GM18870 (cell line): Measurements from ENCODE around the gene DNAH6.
A peak's percentile ranks its signal among the peaks of the same experiment; 100 is the strongest.
"Not testable (repeated sequence)": the region's sequence is repeated elsewhere in the genome, so short reads cannot be mapped to it uniquely, and the experiment has no call there.

ENCODE experiments used
- ATAC-seq: cut with Tn5 transposase; IDR thresholded peaks from one replicate; pipeline ENCODE4 v1.9.1; 2021; ENCODE audit warnings: moderate library complexity; ENCODE audit not compliant: unreplicated experiment

Gene DNAH6

GRCh38 chr2:84732897-84733778 is 216.8 kb downstream of the DNAH6 start:
- ATAC-seq: no peak

- ATAC-seq: no peak
These were observed 219.1 kb downstream of the DNAH6 start for GRCh38 chr2:84735389-84735788.

- peak; percentile 95 for ATAC-seq
These were observed 225.0 kb downstream of the DNAH6 start for GRCh38 chr2:84741182-84741822.

- no peak for ATAC-seq
These were observed 232.0 kb downstream of the DNAH6 start for GRCh38 chr2:84748341-84748740.

GRCh38 chr2:84749442-84749841 is 233.1 kb downstream of the DNAH6 start:
- no peak for ATAC-seq

GRCh38 chr2:84755096-84755495 is 238.8 kb downstream of the DNAH6 start:
- no peak for ATAC-seq

- ATAC-seq: no peak
These were observed 241.3 kb downstream of the DNAH6 start for GRCh38 chr2:84757648-84758047.

- no peak for ATAC-seq
These were observed 250.5 kb downstream of the DNAH6 start for GRCh38 chr2:84766791-84767190.

- ATAC-seq: no peak
These were observed 252.5 kb downstream of the DNAH6 start for GRCh38 chr2:84768840-84769239.

- no peak for ATAC-seq
These were observed 254.0 kb downstream of the DNAH6 start for GRCh38 chr2:84770280-84770679.

- no peak for ATAC-seq
These were observed 255.0 kb downstream of the DNAH6 start for GRCh38 chr2:84771251-84771650.

- not testable (repeated sequence) for ATAC-seq
These were observed 257.3 kb downstream of the DNAH6 start for GRCh38 chr2:84773562-84773961.

- no peak for ATAC-seq
These were observed 259.7 kb downstream of the DNAH6 start for GRCh38 chr2:84776011-84776410.

- ATAC-seq: no peak
These were observed 262.8 kb downstream of the DNAH6 start for GRCh38 chr2:84778911-84779690.

- no peak for ATAC-seq
These were observed 263.5 kb downstream of the DNAH6 start for GRCh38 chr2:84779781-84780180.

GRCh38 chr2:84781942-84782716 is 265.8 kb downstream of the DNAH6 start:
- ATAC-seq: no peak

GRCh38 chr2:84782717-84783442 is 266.6 kb downstream of the DNAH6 start:
- ATAC-seq: no peak

- ATAC-seq: no peak
These were observed 269.7 kb downstream of the DNAH6 start for GRCh38 chr2:84785950-84786349.

GRCh38 chr2:84786601-84787000 is 270.3 kb downstream of the DNAH6 start:
- ATAC-seq: no peak

GRCh38 chr2:84788027-84788426 is 271.7 kb downstream of the DNAH6 start:
- no peak for ATAC-seq
